Memory B cell (primary cell): ENCODE measurements around the gene RBM18.

Source experiments
- ATAC-seq: fragments of 150-1000 bp; cut with Tn5 transposase; 2 replicates; pipeline ENCODE4 v1.10.0; 2021; ENCODE audit warnings: low read depth, mild to moderate bottlenecking, moderate library complexity
- DNase-seq, 2 donors: peaks; one replicate each; pipeline ENCODE4 v3.0.0; 2022; ENCODE audit warnings: low spot score in 2 of 2
- H3K27ac Mint-ChIP-seq: one replicate; pipeline ENCODE4 v1.8.0; 2022; ENCODE audit warnings: mild to moderate bottlenecking, moderate library complexity, mixed read lengths
- H3K27me3 Mint-ChIP-seq: one replicate; pipeline ENCODE4 v1.8.0; 2022; ENCODE audit warnings: mixed read lengths
- H3K36me3 Mint-ChIP-seq: one replicate; pipeline ENCODE4 v1.8.0; 2022; ENCODE audit warnings: mild to moderate bottlenecking, mixed read lengths
- H3K4me1 Mint-ChIP-seq: one replicate; pipeline ENCODE4 v1.8.0; 2022; ENCODE audit warnings: mixed read lengths
- H3K4me3 Mint-ChIP-seq: one replicate; pipeline ENCODE4 v1.8.0; 2022; ENCODE audit warnings: mild to moderate bottlenecking, moderate library complexity, mixed read lengths
- H3K9me3 Mint-ChIP-seq: one replicate; pipeline ENCODE4 v1.8.0; 2022; ENCODE audit warnings: mixed read lengths

Gene RBM18

GRCh38 chr9:122192914-122193525 is 71.6 kb downstream of the RBM18 start:
- H3K4me3 Mint-ChIP-seq, result no peak overlapping the region
- H3K4me1 Mint-ChIP-seq, result no peaks in the 10 kb centered on the region
- H3K36me3 Mint-ChIP-seq, result no peaks in the 10 kb centered on the region
- H3K27ac Mint-ChIP-seq, result no peak overlapping the region
- no peaks in the 10 kb centered on the region for H3K9me3 Mint-ChIP-seq
- peaks cover 8% of the 10 kb centered on the region for H3K27me3 Mint-ChIP-seq
- ATAC-seq (no peak), DNase-seq (no peak)

- Mint-ChIP-seq H3K27ac (no peak overlapping the region), H3K36me3 (no peaks in the 10 kb centered on the region), H3K27me3 (peaks cover 8% of the 10 kb centered on the region), H3K4me1 (no peaks in the 10 kb centered on the region), H3K4me3 (no peak overlapping the region), H3K9me3 (no peaks in the 10 kb centered on the region)
- ATAC-seq (no peak), DNase-seq (no peak)
Measured at GRCh38 chr9:122192261-122192875, 72.3 kb downstream of the RBM18 start.

- ATAC-seq (no peak), DNase-seq (no peak)
- Mint-ChIP-seq H3K4me1 (no peaks in the 10 kb centered on the region), H3K27me3 (peaks cover 4% of the 10 kb centered on the region), H3K36me3 (no peaks in the 10 kb centered on the region), H3K27ac (no peak overlapping the region), H3K9me3 (no peaks in the 10 kb centered on the region), H3K4me3 (no peak overlapping the region)
Measured at GRCh38 chr9:122191584-122191983, 73.1 kb downstream of the RBM18 start.

- H3K36me3 Mint-ChIP-seq, result no peaks in the 10 kb centered on the region
- H3K9me3 Mint-ChIP-seq, result no peaks in the 10 kb centered on the region
- no peak overlapping the region for H3K4me3 Mint-ChIP-seq
- no peaks in the 10 kb centered on the region for H3K4me1 Mint-ChIP-seq
- H3K27me3 Mint-ChIP-seq, result peaks cover 4% of the 10 kb centered on the region
- DNase-seq, result no peak
- no peak overlapping the region for H3K27ac Mint-ChIP-seq
- ATAC-seq, result no peak
Measured at GRCh38 chr9:122190597-122191381, 73.9 kb downstream of the RBM18 start.

- Mint-ChIP-seq H3K27ac (no peak overlapping the region), H3K27me3 (no peaks in the 10 kb centered on the region), H3K4me3 (no peak overlapping the region), H3K4me1 (no peaks in the 10 kb centered on the region), H3K36me3 (no peaks in the 10 kb centered on the region), H3K9me3 (no peaks in the 10 kb centered on the region)
- DNase-seq, result no peak
- no peak for ATAC-seq
Measured at GRCh38 chr9:122188369-122188768, 76.3 kb downstream of the RBM18 start.
